ENCODE measurements around the gene TMOD3. TPM values are rescaled to one million over a fixed set of nuclear protein-coding genes. Genes with fewer than 3 reads are reported as not detected.
A peak's percentile ranks its signal among the peaks of the same experiment; 100 is the strongest.

The TMOD3 gene
- total and polyA plus RNA-seq, 8 donors = 4.4 to 28.5 (median 14.3) TPM

GRCh38 chr15:51912528-51912927 is 83.1 kb downstream of the TMOD3 start:
- intact Hi-C loops (cut with DNase I) = no loop called here
- no peak overlapping the region for H3K4me3 ChIP-seq
- H3K4me1 ChIP-seq = peaks cover 0 to 7% (median 0%) of the 10 kb centered on the region in 3 donors
- H3K9me3 ChIP-seq = no peaks in the 10 kb centered on the region
- ATAC-seq (no peak), FAIRE-seq (no peak), DNase-seq (no peak)
- no peak overlapping the region for H3K27ac ChIP-seq
- H3K36me3 ChIP-seq = peaks cover 0 to 14% (median 0%) of the 10 kb centered on the region in 3 donors
- TF ChIP-seq, protein P1, sequence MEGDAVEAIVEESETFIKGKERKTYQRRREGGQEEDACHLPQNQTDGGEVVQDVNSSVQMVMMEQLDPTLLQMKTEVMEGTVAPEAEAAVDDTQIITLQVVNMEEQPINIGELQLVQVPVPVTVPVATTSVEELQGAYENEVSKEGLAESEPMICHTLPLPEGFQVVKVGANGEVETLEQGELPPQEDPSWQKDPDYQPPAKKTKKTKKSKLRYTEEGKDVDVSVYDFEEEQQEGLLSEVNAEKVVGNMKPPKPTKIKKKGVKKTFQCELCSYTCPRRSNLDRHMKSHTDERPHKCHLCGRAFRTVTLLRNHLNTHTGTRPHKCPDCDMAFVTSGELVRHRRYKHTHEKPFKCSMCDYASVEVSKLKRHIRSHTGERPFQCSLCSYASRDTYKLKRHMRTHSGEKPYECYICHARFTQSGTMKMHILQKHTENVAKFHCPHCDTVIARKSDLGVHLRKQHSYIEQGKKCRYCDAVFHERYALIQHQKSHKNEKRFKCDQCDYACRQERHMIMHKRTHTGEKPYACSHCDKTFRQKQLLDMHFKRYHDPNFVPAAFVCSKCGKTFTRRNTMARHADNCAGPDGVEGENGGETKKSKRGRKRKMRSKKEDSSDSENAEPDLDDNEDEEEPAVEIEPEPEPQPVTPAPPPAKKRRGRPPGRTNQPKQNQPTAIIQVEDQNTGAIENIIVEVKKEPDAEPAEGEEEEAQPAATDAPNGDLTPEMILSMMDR (IDR thresholded peaks at IDR 0.05) = no peak
- 94% methylated on average over 3 of the region's 3 CpGs for WGBS, 2 donors
- no peaks in the 10 kb centered on the region for H3K27me3 ChIP-seq

- TF ChIP-seq, protein P1 (IDR thresholded peaks at IDR 0.05) = no peak
- ATAC-seq (peak in 3 of 4 donors; percentile 48 to 56 (median 50)), FAIRE-seq (no peak), DNase-seq (no peak)
- WGBS, 2 donors = 90 to 91% methylated on average over 2 of the region's 2 CpGs
- no peak overlapping the region for H3K27ac ChIP-seq
- H3K4me1 ChIP-seq = no peaks in the 10 kb centered on the region
- H3K36me3 ChIP-seq = peaks cover 0 to 11% (median 0%) of the 10 kb centered on the region in 3 donors
- H3K4me3 ChIP-seq = no peak overlapping the region
- no peaks in the 10 kb centered on the region for H3K27me3 ChIP-seq
- intact Hi-C loops (cut with DNase I) = no loop called here
- no peaks in the 10 kb centered on the region for H3K9me3 ChIP-seq
These were observed 88.0 kb downstream of the TMOD3 start for GRCh38 chr15:51917493-51917892.

DNA sequence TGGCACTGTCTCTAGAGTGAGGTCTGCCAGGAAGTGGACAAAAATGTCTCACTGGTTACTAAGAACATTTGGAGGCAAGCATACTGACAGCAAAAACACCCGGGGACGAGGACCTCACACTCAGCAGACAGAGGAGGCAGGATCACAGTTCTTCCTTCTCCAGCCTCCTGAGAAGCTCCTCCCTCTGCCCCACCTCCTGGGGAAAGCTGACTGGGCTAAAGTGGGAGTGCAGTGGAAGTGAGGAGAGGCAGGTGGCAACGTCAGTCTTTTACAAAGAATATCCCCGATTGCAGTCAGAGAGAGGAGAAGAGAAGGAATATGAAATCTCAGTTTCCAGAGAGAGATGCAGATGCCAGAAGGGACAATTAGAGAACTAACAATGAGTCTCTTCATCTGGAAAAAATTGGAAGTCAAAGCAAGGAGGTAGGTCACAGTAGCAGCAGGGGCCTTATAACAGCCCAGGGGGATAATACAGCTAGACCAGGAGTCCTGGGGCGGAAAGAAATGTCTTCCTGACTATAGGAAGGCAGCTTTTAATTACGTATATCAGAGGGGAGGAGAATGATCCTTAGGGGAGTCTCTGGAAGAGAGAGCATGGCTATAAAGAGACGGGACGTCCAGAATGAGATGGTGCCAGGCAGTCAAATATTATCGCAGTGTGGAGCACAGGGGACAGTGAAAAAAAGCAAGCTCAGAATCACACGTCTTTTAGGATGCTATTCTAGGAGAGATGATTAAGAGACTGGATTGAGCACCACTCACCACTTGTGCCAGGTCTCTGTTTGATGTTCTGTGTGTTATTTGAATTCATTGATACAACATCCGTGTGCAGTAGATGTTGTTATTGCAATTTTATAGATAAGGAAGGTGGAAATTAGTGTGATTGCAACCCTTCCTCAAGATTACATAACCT is 95.0 kb downstream of the TMOD3 start:
- Histone ChIP-seq H3K36me3 (peaks cover 0 to 5% (median 0%) of the 10 kb centered on the region in 3 donors), H3K4me1 (no peaks in the 10 kb centered on the region), H3K27ac (no peak overlapping the region), H3K4me3 (no peak overlapping the region), H3K27me3 (no peaks in the 10 kb centered on the region), H3K9me3 (no peaks in the 10 kb centered on the region)
- FAIRE-seq (no peak), ATAC-seq (peak in 1 of 4 donors; percentile 63), DNase-seq (no peak)
- TF ChIP-seq, protein P1 (IDR thresholded peaks at IDR 0.05) = no peak
- 72 to 73% methylated on average over 11 of the region's 11 CpGs for WGBS, 2 donors
- intact Hi-C loops (cut with DNase I) = no loop called here

DNA sequence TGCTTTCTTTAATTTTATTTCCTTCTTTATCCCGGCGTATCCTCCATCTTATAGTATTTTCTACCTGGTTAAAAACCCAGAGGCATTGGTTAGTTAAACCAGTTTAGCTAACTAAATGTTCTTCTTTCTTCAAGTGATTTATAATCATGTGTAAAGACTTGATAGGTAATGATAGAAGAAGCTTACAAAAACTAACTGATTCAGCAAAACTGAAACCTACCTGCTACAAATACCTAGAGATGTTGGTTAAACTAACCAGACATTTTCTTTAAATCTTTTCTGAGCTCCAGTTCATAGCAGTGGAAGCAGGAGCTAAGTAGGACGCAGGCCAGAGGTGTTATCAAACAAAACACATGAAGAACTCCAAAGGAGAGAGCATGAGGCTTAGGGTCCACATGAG is 97.4 kb downstream of the TMOD3 start:
- DNase-seq (no peak), ATAC-seq (no peak), FAIRE-seq (no peak)
- Histone ChIP-seq H3K9me3 (no peaks in the 10 kb centered on the region), H3K4me1 (no peaks in the 10 kb centered on the region), H3K36me3 (no peaks in the 10 kb centered on the region), H3K27me3 (no peaks in the 10 kb centered on the region), H3K4me3 (no peak overlapping the region), H3K27ac (no peak overlapping the region)
- intact Hi-C loops (cut with DNase I) = no loop called here
- TF ChIP-seq, protein P1 (IDR thresholded peaks at IDR 0.05) = no peak
- WGBS, 2 donors = 96 to 98% methylated on average over 3 of the region's 3 CpGs

DNA sequence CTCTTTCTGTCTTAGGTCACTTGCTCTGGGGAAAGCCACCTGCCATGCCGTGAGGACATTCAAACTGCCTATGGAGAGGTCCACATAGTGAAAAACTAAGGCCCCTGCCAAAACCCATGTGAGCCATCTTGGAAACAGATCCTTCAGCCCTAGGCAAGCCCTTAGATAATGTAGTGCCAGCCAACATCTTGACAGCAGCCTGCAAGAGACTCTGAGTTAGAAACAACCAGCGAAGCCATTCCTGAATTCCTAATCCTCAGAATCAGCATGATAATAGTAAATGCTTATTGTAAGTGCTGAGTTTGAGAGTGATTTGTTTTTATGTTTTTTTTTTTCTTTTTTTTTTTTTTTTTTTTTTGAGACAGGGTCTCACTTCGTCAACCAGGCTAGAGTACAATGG is 101.6 kb downstream of the TMOD3 start:
- DNase-seq = no peak
- intact Hi-C loops (cut with DNase I) = loop anchor here in 1 of 3 donors (10.0 kb wide), 1 partner anchor 56 kb away; no protein-coding TSS in a partner anchor
- TF ChIP-seq, protein P1 (IDR thresholded peaks at IDR 0.05) = no peak
- WGBS, 2 donors = 95 to 98% methylated on average over 3 of the region's 3 CpGs
- Histone ChIP-seq H3K27me3 (no peaks in the 10 kb centered on the region), H3K27ac (no peak overlapping the region), H3K4me1 (no peaks in the 10 kb centered on the region), H3K9me3 (no peaks in the 10 kb centered on the region), H3K36me3 (no peaks in the 10 kb centered on the region), H3K4me3 (no peak overlapping the region)
- no peak for FAIRE-seq
- no peak for ATAC-seq

All from pancreas (tissue), 10 donors.